Fibroblast of skin of left quadriceps (primary cell): ENCODE data around the gene CD82.

Source experiments
- DNase-seq, 2 experiments: peaks; one replicate each; pipeline ENCODE4 v3.0.0-alpha.2; 2013; ENCODE audit warnings: low read depth in 2 of 2

Gene CD82

DNA sequence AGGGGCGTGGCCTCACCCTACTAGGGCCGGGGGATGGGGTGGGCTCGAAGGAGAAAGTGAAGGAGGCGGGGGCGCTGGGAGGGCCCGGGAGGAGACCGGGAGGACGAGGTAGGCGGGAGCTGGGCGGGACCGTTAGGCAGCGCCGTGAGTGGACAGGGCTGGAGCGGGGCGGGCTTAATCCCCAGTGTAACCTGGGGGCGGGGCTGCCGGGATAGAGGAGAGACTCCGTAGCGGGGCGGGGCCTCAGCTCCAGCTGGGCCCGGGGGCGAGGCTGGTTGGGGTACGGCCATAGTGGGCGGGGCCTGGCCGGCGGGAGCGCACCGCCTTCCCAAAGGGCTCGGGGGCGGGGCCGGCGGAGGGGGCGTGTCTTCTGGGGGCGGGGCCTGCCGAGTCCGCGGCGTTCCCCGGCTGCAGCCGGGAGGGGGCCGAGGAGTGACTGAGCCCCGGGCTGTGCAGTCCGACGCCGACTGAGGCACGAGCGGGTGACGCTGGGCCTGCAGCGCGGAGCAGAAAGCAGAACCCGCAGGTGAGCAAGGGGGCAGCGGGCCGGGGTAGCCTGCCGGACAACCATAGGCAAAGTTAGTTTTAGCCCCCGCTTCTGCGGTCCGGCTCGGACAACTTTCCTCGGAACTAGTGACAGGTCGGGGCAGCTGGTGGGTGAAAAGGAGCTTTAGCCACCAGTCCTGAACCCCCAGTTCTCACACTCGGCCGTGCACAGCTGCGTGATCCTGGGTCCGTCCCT lies at the start of gene CD82:
CD82 (plus strand) TSS at position 453 of the 742 bp plus-strand sequence. CDS start 29,000 bp downstream, outside the sequence.
- peak; percentile 97 to 98 for DNase-seq

DNA sequence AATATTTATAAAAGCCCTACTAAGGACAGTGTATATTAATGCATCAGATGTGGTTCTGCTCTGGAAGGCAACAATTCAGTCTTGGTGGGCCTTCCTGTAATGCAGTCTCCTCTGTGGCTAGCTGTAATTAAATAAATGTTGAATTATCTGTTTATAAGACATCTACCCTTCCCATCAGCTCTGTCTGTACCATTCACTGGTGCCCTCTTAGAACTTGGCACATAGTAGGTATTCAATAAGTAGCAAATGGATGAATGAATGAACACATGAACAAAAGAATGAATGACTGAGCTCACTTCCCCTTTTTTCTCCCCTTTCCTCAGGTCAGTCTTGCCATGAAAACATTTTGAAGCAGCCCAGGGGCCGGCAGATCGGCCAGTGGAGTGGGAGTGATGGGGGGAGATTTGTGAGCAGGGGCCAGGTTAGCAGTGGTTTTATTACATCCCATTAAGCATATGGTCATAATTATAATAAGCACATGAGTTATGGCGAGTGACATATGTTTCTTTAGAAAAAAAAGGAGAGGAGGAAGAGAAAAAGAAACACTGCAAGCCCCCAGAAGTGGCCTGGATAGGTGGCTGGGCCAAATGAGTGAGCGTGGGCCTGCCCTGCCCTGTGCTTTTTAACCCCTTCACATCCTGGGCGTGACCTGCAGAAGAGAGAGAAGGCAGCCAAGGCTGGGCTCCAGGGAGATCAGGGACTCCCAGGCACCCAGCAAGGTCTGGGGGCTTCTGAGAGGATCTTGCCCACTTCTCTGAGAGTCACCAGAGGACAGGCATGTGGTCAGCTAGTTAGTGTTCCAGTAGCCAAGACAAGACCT lies 48.6 kb upstream of the CD82 start:
- no peak for DNase-seq

DNA sequence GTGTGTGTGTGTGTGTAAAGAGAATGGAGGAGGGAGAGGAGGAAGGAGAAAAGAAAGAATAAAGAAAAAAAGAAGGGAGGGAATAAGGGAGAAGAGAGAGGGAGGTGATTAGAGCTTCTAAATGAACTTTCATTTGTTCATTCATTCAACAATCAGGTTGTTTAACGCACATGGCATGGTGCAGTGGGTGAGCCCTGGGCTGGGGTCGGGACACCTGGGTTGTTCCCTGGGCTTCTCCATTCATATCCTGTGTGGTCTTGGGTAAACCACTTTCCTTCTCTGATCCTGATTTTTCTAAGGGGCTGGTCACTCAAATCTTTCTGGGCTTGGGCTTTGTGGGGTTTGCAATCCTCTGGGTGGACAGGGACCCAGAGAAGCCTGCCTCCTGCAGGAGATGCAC lies 47.9 kb upstream of the CD82 start:
- DNase-seq: no peak

DNA sequence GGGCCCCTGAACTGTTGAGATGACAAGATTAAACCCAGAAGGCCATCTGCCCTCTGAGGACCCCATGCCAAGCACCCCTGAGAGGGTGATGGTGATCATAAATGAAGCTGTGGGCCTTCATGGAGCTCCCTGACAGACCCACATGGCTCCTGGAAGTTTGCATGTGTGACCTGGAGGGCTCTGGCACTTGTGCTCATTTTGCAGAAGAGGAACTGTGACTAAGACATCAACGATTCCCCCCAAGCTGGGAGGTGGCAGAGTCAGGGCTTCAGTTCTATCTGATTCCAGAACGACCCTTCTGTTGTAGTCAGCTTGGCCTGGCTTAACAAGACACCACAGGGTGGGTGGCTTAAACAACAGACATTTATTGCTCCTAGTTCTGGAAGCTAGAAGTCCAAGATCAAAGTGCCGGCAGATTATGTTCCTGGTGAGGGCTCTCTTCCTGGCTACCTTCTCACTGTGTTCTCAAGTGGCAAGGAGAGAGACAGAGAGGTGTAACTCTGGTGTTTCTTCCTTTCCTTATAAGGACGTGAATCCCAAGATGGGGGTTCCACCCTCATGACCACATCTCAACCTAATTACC lies 46.4 kb upstream of the CD82 start:
- DNase-seq: no peak

DNA sequence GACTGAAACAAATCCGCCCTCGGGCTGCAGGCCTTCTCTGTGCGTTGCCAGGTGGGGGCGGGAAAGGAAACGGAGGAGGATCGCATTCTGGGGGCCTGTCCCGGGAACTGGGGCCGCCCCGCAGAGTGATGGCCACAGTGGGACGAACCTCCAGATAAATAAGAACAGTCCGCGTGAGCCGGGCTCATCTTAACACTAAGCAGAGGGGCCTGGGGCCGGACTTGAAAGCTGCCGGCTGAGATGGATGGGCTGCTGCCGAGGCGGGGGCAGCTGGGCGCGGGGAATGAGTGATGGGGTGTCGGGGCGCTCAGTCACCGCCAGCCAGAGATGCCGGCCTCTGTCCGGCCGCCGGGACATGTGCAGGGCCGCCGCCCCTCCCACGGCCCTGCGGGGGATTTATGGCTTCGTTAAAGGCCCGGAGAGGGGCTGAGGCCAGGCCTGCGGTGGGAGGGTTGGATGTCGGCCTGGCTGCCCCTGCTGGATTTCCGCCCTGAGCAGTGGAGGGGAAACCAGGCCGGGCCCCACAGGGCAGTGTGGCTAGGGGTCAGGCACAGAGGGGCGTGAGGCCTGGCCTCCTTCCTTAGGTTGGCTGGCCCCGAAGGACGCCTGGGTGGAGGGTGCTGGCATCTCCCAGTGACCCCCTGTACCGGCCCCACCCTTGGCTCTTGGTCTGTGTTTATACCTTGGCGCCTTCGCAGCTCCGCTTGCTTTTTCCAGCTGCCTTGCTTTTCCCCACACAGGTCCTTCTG lies 45.3 kb upstream of the CD82 start:
- DNase-seq: no peak

DNA sequence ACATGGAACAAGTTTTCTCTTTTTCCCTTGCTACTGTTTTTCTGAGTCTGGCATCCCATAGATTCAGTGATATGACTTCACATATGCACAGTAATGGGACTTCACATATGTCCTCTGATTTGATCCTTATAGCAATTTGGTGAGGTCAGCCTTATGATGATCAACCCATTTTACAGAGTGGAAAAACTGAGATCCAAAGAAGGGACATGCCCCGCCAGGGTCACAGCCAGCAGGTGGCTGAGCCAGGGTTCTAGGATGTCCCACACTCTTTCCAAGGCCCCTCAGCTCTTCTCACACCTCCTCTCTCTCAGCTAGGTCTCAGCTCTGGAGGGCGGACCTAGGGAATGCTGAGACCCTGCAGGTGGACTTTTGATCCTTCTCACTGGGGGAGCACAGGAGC lies 44.3 kb upstream of the CD82 start:
- DNase-seq: no peak

GRCh38 chr11:44522294-44522693 lies 43.2 kb upstream of the CD82 start:
- DNase-seq: no peak

DNA sequence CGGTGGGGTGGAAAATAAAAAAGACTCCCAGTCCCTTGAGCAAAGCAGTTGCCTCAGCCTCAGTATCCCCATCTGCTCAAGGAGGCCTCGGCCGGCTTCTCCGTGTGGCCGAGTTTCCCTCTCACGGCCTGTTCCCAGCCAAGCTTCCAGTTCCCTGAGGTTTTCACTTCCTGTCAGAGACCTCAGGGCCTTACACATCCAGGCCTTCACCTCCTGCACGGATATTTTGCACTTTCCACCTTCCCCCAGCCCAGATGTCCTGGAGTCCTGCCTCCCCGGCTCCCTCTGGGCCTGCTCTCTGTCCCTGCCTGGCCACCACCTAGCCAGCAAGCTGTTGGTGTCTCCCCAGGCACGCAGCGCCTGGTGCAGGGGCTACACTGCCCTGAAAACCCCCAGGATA lies 41.1 kb upstream of the CD82 start:
- no peak for DNase-seq

- DNase-seq: no peak
Measured at GRCh38 chr11:44524751-44525201, 40.7 kb upstream of the CD82 start.

DNA sequence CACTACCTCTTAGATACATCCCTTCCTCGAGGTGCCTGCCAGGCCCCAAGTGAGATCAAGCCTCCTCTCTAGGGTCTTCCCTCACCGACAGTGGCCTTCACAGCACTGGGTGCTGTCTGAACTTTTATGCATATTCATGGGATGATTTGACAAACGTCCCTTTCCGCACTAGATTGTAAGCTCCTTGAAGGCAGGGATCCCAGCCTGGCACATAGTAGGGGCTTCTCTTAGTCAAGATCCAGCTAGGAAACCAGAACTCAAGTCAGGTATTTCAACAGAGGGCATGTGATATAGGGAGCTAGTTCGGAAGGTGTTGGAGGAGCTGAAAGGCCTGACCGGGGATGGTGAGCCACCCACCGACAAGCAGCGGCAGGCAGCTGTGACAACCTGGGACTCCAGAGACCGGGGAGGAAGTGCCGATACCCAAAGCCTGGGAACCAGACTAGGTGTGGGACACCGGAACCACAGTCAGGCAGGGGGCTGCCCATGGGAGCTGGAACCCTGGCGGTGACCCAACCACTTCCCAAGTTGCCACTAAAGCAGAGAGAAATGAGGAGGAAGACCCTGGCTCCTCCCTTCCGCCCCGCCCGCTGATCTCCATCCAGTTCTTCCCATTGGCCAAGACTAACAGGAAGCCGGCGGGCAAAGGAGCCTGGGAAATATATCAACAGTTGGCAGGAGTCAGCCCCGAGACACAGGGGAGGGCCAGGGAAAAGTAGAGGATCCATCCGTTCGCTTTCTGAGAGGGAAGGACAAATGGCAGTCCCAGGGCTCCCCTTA lies 39.8 kb upstream of the CD82 start:
- DNase-seq: no peak

DNA sequence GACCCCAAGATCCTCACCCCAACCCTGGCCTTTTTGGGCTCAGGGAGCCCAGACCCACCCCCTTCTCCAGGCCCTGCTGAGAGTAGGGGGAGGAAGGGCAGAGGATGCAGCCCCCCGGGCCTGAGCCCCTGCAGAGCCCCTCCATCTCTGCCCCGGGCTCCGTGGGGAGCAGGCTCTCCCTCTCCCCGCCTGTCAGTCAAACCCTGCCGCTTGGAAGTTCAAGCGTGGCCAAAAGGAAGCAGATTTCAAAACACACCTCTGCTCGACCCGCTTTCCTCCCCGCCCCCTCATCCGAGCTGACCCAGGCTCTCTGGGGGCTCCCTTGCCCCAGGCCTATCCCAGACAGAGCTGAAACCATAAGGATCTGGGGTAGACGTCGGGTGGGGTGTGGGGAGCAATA lies 39.0 kb upstream of the CD82 start:
- no peak for DNase-seq

DNA sequence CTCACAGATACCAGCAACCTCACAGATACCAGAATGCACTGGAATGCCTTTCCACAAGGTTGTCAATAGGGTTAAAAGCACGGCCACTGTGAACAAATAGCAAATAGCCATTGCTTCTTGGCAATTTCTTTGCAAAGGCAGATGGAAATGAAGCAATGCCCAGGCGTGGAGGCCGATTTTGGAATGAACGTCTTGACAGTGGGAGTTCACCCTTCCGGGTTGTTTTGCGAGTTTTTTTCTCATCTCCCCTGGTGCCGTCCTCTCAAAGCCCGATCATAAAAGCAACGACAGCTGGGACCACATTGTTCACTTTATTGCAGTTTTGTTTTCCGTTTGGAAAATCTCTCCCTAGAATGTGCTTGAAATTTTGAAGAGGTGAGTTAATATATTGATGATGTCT lies 38.0 kb upstream of the CD82 start:
- DNase-seq: no peak

DNA sequence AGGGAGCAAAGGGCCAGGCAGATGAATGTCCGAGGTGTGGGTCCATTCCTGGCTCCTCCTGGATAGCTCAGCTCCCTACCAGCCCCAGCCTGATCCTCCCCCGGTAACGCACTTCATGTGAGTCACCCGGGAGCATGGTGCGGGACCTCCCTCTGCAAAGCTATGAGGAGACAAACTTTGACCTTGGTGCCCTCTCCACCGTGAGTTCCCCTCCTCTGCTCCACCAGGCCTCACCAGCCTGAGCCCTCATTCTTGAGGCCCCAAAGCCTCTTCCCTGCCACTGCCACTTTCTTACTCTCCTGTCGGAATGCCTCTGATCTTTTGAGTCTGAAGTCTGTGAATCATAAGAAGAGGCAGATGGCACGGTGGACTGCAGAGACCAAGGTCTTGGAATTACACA lies 37.4 kb upstream of the CD82 start:
- no peak for DNase-seq

GRCh38 chr11:44528581-44528980 lies 36.9 kb upstream of the CD82 start:
- DNase-seq: no peak

DNA sequence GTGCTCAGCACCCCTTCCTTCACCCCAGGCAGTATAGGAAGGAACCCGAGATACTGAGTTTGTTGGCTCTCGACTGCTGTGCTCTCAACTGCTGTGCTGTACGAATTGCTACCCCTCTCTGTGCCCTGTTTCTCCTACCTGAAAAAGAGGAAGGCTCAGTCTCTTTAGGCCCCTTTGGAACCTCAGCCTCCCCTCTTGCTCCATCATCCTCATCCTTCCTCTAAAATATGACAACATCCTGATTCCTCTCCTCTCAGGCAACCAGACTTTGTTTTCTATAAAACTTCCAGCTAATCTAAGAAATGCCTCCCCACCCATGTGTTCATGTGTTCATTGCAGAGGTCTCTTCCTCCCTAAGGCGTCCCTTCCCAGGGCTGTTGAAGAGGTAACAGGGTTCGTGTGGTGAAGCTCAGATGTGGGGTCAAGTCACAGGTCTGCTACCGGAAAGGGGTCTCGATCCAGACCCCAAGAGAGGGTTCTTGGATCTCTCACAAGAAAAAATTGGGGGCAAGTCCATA lies 35.5 kb upstream of the CD82 start:
- no peak for DNase-seq

- DNase-seq: no peak
Measured at GRCh38 chr11:44530413-44531115, 34.9 kb upstream of the CD82 start.

DNA sequence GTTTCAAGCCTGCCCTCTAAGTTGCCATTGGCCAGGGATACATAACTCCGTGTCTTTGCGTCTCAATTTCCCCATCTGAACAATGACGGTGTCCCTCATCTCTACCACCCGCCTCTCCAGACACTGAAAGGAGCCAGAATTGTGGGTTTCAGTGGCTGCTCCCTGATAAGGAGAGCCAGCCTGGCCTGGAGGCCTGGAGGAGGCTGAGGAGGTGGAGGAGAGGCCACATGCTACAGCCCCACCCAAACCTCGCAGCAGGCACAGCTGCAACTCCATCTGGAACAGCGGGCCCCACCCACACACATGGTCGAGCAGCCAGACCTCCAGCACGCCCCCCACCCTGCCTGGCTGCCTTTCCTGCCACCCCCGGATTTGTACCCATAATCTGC lies 34.4 kb upstream of the CD82 start:
- no peak for DNase-seq

DNA sequence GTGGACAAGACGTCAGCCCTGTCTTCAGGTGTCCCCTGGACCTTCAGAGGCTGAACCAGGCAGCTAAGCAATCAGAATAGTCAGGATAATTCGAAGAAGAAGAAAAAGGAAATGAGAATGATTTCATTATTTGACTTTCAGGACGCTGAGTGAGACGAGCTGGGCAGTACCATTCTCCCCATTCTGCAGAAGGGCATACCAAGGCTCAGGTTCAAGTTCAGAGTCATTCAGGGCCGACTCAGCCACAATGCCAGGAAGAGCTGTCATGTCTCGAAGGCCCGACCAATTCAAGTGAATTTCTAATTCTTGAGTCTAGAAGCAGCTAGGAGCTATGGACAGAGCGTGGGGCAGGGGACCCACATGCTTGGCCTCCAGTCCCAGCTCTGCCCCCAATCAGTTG lies 33.8 kb upstream of the CD82 start:
- no peak for DNase-seq

GRCh38 chr11:44532809-44533208 lies 32.7 kb upstream of the CD82 start:
- no peak for DNase-seq

DNA sequence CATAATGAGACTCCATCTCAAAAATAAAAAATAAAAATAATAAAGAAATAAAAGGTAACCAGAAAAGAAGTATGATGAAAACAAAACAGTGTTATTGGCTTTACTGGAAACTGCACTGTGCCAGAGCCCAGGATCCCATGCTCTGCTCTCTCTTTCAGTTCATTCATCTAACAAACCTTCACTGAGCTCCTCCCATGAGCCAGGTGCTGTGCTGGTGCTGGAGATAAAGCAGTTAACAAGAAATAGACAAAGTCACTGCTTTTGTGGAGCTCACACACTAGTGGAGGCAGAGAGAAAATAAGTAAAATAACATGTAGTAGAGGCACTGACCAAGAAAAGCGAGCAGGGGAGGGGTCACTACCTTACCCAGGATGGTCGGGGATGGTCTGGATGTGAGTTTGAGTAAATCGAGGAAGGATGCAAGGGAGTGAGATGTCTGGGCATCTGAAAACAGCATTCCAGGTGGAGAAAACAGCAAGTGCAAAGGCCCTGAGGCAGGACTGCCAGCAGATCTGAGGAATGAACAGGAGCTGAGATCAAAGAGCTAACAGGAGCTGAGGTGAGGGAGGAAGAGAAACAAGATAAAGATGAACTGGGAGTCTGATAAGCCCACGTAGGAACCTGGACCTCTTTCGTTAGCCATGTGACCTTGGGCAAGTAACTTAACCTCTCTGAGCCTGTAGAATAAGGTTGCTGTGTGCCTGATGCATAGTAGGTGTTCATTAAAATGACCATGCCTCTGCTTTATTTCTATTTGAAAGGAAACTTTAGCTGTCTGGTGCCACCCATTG lies 31.3 kb upstream of the CD82 start:
- no peak for DNase-seq
